Measurements from ENCODE around the gene CDH2. TPM values are rescaled to one million over a fixed set of nuclear protein-coding genes. Genes with fewer than 3 reads are reported as not detected.

The CDH2 gene
- total RNA-seq, 1 experiment from 2014 or later, result 36.2 TPM

DNA sequence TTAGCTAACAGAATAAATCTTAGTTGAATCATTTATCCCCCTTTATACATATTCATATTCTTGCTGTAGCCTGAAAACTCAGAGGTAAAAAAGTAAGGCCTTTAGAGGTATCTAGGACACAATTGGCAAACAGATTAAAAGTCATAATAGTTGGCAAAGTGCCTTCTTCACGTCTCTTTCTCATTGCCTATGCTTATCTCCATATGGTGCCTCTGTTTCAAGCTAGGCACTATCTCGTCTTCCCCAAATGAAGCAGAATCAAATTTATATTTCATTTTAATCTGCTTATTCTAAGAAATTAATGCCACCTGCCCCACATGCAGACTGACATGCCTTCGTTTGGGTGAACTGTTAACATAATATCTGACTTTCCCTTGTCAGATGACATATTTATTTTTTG, 245.4 kb downstream of the CDH2 start:
- Histone ChIP-seq H3K79me1 (ENCODE audit: insufficient read depth, low read depth, low read length, poor library complexity, severe bottlenecking) (no peaks in the 10 kb centered on the region), H4K8ac (replicated peaks; ENCODE audit: insufficient read length, low read depth, low read length) (no peak overlapping the region), H3K18ac (ENCODE audit: insufficient read length, low read depth, low read length) (no peak overlapping the region), H2BK120ac (ENCODE audit: low read depth, low read length, poor library complexity, severe bottlenecking) (no peak overlapping the region), H3K27ac (ENCODE audit: insufficient read length, low read depth, low read length) (no peak overlapping the region), H3K14ac (ENCODE audit: insufficient read depth, low read length) (no peak overlapping the region), H3K23ac (ENCODE audit: insufficient read length, low read depth, low read length) (no peak overlapping the region), H3K79me2 (ENCODE audit: insufficient read depth, low read length) (no peaks in the 10 kb centered on the region), H4K5ac (ENCODE audit: insufficient read length, low read depth, low read length) (no peak overlapping the region), H2BK15ac (ENCODE audit: low read depth, low read length) (no peak overlapping the region), H2AK5ac (ENCODE audit: insufficient read length, low read length) (no peak overlapping the region), H3T11ph (ENCODE audit: low read length) (no peak overlapping the region), H3K4me1 (ENCODE audit: insufficient read depth, low read length) (no peaks in the 10 kb centered on the region), H4K91ac (ENCODE audit: insufficient read length, low read depth, low read length) (no peak overlapping the region), H2BK12ac (ENCODE audit: insufficient read length, low read depth, low read length) (no peak overlapping the region), H3K4me2 (ENCODE audit: insufficient read depth, insufficient read length, low read length) (no peak overlapping the region), H3K23me2 (ENCODE audit: insufficient read length, low read depth, low read length, poor library complexity, severe bottlenecking) (no peaks in the 10 kb centered on the region), H2BK5ac (ENCODE audit: insufficient read length, low read length) (no peak overlapping the region), H3K9me3 (ENCODE audit: control insufficient read depth, low read depth, low read length) (no peaks in the 10 kb centered on the region), H2BK20ac (ENCODE audit: low read depth, low read length, poor library complexity, severe bottlenecking) (no peak overlapping the region), H2AFZ (ENCODE audit: low read length) (no peak overlapping the region), H3K4ac (ENCODE audit: low read depth, low read length) (no peak overlapping the region), H4K20me1 (ENCODE audit: control insufficient read depth, insufficient read depth, insufficient read length) (no peaks in the 10 kb centered on the region), H3K9ac (ENCODE audit: extremely low read depth, insufficient read length, low read length) (no peak overlapping the region), H3K56ac (ENCODE audit: insufficient read length, low read depth, low read length) (no peak overlapping the region), H3K27me3 (ENCODE audit: insufficient read depth, low read length) (no peaks in the 10 kb centered on the region)
- TF ChIP-seq, protein P1, sequence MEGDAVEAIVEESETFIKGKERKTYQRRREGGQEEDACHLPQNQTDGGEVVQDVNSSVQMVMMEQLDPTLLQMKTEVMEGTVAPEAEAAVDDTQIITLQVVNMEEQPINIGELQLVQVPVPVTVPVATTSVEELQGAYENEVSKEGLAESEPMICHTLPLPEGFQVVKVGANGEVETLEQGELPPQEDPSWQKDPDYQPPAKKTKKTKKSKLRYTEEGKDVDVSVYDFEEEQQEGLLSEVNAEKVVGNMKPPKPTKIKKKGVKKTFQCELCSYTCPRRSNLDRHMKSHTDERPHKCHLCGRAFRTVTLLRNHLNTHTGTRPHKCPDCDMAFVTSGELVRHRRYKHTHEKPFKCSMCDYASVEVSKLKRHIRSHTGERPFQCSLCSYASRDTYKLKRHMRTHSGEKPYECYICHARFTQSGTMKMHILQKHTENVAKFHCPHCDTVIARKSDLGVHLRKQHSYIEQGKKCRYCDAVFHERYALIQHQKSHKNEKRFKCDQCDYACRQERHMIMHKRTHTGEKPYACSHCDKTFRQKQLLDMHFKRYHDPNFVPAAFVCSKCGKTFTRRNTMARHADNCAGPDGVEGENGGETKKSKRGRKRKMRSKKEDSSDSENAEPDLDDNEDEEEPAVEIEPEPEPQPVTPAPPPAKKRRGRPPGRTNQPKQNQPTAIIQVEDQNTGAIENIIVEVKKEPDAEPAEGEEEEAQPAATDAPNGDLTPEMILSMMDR (conservative IDR thresholded peaks at IDR 0.05), result no peak
- DNase-seq, result no peak
- Mint-ChIP-seq H3K27me3 (ENCODE audit: low read depth) (no peaks in the 10 kb centered on the region), H3K36me3 (ENCODE audit: insufficient read depth in 1 of 3, low read depth in 3 of 3) (no peaks in the 10 kb centered on the region), H3K9me3 (no peaks in the 10 kb centered on the region), H3K4me3 (no peak overlapping the region), H3K27ac (no peak overlapping the region), H3K4me1 (no peaks in the 10 kb centered on the region)
- no CpG with 5 or more reads among the region's 3 CpGs for WGBS (ENCODE audit: extremely low coverage, insufficient read length, low lambda C conversion rate)
